Erythroblast (primary cell): ENCODE results near the gene WDR70.

ENCODE experiments used
- GATA1 ChIP-seq: IDR thresholded peaks from 2 replicates; pipeline ENCODE4 v1.6.1; 2011; ENCODE audit warnings: low read depth, mild to moderate bottlenecking, control low read depth, low read length, moderate library complexity
- POLR2A ChIP-seq: IDR thresholded peaks from 2 replicates; pipeline ENCODE4 v1.6.1; 2011; ENCODE audit warnings: mild to moderate bottlenecking, low read length

DNA sequence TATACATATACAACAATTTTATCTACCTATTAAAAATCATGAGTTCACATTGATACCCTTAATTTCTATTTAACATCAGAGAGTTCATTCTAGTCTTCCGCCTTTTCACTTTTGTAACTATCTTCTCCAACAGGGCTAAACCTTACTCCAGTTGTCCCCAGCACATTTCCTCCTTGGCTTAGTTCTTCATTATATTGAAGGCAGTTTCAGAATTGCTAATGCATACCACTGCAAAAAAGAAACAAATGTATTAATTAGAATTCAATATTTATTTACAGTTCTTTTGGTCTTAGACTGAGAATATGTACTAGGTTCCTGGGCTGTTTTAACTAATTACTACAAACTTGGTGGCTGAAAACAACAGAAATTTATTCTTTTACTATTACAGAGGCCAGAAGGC lies 132.5 kb downstream of the WDR70 start:
- TF ChIP-seq POLR2A = no peak
- TF ChIP-seq GATA1 = no peak
